Activated CD4-positive, alpha-beta T cell treated with anti-CD3 and anti-CD28 coated beads for 36 hours (primary cell): ENCODE results near the gene EVX1. TPM values are rescaled to one million over a fixed set of nuclear protein-coding genes. Genes with fewer than 3 reads are reported as not detected.

ENCODE experiments used
- ATAC-seq: fragments of 200-7000 bp; cut with Tn5 transposase; one replicate; pipeline ENCODE4 v1.10.0; 2021; ENCODE audit warnings: mild to moderate bottlenecking, moderate library complexity
- CTCF ChIA-PET: fragments of 350-600 bp; sonication (Branson Sonifier 250); formaldehyde crosslinking; loops from one replicate; lab custom pipeline; 2021; ENCODE audit warnings: antibody characterized with exemption; lab: Charles Lee
- POLR2A ChIA-PET: fragments of 350-600 bp; sonication (Branson Sonifier 250); formaldehyde crosslinking; loops from one replicate; lab custom pipeline; 2021; ENCODE audit warnings: antibody characterized with exemption, inconsistent platforms; lab: Charles Lee
- DNase-seq: peaks from one replicate; pipeline ENCODE4 v3.0.0-alpha.2; 2020
- H3K27ac Mint-ChIP-seq: one replicate; pipeline ENCODE4 v1.8.0; 2021; ENCODE audit warnings: mixed read lengths
- H3K27me3 Mint-ChIP-seq: one replicate; pipeline ENCODE4 v1.8.0; 2021; ENCODE audit warnings: mixed read lengths
- H3K36me3 Mint-ChIP-seq: one replicate; pipeline ENCODE4 v1.8.0; 2021; ENCODE audit warnings: low read depth, mixed read lengths
- H3K4me1 Mint-ChIP-seq: one replicate; pipeline ENCODE4 v1.8.0; 2021; ENCODE audit warnings: mixed read lengths
- H3K4me3 Mint-ChIP-seq: one replicate; pipeline ENCODE4 v1.8.0; 2021; ENCODE audit warnings: mild to moderate bottlenecking, moderate library complexity, mixed read lengths
- H3K9me3 Mint-ChIP-seq: one replicate; pipeline ENCODE4 v1.8.0; 2021; ENCODE audit warnings: low read depth, mixed read lengths
- intact Hi-C, 2 experiments: fragments of 100-400 bp; cut with DNase I in 1 of 2; cut with micrococcal nuclease in 1 of 2; formaldehyde crosslinking; loops; one replicate each; pipeline versions ENCODE4 v1.14.2 to v1.15.1; 2022 to 2024; cut with DNase I, micrococcal nuclease
- total RNA-seq, 2 experiments: library from RNA; stranded (reverse); gene quantifications; one replicate each; pipeline ENCODE4 v1.2.3, GENCODE V29; 2021

The EVX1 gene
- total RNA-seq, 2 experiments from 2014 or later: not detected

GRCh38 chr7:27199849-27200760, 42.5 kb upstream of the EVX1 start, which contains the start of gene HOXA13:
Gene HOXA13, minus strand, starts transcription at chr7:27200091. Its CDS starts 14 bp downstream, at chr7:27200077.
- POLR2A ChIA-PET: no interaction called here
- H3K4me3 Mint-ChIP-seq: peak within 1 kb of the TSS; percentile 65

GRCh38 chr7:27200761-27201579, 41.6 kb upstream of the EVX1 start:
- Mint-ChIP-seq H3K27ac (no peak overlapping the region), H3K4me3 (peak overlapping the region; percentile 54), H3K36me3 (no peaks in the 10 kb centered on the region), H3K9me3 (no peaks in the 10 kb centered on the region), H3K4me1 (peaks cover 29% of the 10 kb centered on the region), H3K27me3 (peaks cover 75% of the 10 kb centered on the region)
- ChIA-PET CTCF (interaction anchor here (0.6 to 1.1 kb wide), 2 partner anchors 9 to 335 kb away, joined by 4 to 7 read pairs; no protein-coding TSS in a partner anchor), POLR2A (no interaction called here)
- intact Hi-C loops: loop anchor here in 1 of 2 experiments (2.0 to 5.0 kb wide), 2 partner anchors 14 to 34 kb away; partner anchors contain the start of gene HOXA9
- DNase-seq: no peak
- peak; percentile 44 for ATAC-seq

More at GRCh38 chr7:27199849-27200760, 42.5 kb upstream of the EVX1 start, which contains the start of gene HOXA13:
- Mint-ChIP-seq H3K36me3 (no peaks in the 10 kb centered on the region), H3K27ac (no peak within 1 kb of the TSS), H3K9me3 (no peaks in the 10 kb centered on the region), H3K27me3 (peaks cover 72% of the 10 kb centered on the region), H3K4me1 (peaks cover 22% of the 10 kb centered on the region)
- CTCF ChIA-PET: interaction anchor here (0.7 to 1.1 kb wide), 4 partner anchors 10 to 406 kb away, joined by 3 to 5 read pairs (median 3); no protein-coding TSS in a partner anchor
- DNase-seq (peak; percentile 44), ATAC-seq (peak; percentile 54)
- intact Hi-C loops: loop anchor here (2.0 to 10.0 kb wide), 11 partner anchors 13 to 897 kb away; partner anchors contain the start of genes HIBADH (in 2 of the 2), EVX1 (in 1 of the 2) and HOXA9 (in 1 of the 2)

DNA sequence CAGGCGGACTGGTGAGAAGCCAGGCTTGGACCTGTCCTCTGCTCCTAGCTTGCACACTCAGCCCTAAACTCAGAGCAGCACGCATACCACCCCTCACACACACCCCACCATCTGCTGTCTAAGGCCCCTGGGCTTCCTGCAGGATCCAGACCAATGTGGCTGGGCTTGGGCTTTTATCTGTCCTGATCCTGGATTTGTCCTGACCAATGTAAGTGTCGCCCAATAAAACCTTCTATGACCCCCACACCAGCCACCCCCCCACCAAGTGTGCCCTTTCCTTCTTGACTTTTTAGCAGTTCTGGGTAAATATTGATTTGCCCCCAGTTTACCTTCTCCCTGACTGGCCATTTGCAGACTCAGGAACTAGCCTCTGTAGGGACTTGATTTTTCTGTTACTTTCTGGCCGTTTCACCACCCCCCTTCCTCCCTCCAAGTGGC, 41.0 kb upstream of the EVX1 start:
- Mint-ChIP-seq H3K27me3 (peaks cover 76% of the 10 kb centered on the region), H3K9me3 (no peaks in the 10 kb centered on the region), H3K36me3 (no peaks in the 10 kb centered on the region), H3K27ac (no peak overlapping the region), H3K4me3 (no peak overlapping the region), H3K4me1 (peaks cover 31% of the 10 kb centered on the region)
- DNase-seq: no peak
- ChIA-PET POLR2A (no interaction called here), CTCF (interaction anchor here (0.6 to 1.1 kb wide), 2 partner anchors 8 to 335 kb away, joined by 4 to 7 read pairs; no protein-coding TSS in a partner anchor)
- intact Hi-C loops: loop anchor here in 1 of 2 experiments (2.0 to 5.0 kb wide), 2 partner anchors 15 to 34 kb away; partner anchors contain the start of gene HOXA9
- no peak for ATAC-seq

DNA sequence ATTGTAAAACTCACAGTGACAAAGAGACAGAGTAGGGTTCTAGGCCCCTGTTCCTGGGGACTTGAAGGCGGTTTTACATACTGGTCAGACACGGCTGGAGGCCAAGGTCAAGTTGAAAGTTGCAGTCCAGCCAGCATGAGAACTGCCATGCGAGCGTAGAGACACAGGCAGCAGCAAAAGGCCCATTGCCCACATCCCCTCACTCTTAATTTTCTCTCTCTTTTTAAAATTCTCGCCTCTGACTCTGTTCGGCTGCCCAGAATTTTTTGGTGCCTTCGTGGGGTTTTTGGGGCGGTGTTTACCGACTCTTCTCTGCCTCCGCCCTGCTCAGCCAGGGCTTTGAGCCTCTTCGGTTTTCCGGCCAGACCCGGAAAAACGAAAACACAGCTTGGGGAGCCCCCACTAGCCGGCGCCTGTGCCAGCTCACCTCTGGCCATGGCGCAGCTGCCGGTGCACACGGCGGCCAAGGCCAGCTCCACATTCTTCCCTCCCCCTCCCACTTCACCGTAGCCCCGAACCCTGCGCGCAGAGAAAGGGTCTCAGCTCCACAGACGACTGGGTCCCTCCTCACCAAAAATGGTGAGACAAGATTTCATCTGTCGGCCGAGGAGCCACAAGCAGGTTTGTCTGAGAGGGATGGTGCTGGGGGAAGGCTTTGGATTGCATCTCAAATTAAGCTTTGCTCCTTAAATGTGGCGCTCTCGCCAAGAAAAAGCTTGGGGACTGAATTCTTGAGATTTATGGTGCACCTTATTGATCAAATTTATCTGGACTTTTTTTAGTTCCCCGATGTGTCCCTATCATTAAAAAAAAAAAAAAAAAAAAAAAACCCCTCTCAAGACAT, 40.4 kb upstream of the EVX1 start:
- H3K27ac Mint-ChIP-seq: no peak overlapping the region
- intact Hi-C loops: loop anchor here in 1 of 2 experiments (5.0 kb wide), 1 partner anchor 35 kb away; the partner anchor contains the start of gene HOXA9

GRCh38 chr7:27202862-27203134, 39.8 kb upstream of the EVX1 start:
- H3K27ac Mint-ChIP-seq: no peak overlapping the region
- H3K4me3 Mint-ChIP-seq: no peak overlapping the region
- H3K4me1 Mint-ChIP-seq: peaks cover 31% of the 10 kb centered on the region
- ATAC-seq (no peak), DNase-seq (no peak)
- no peaks in the 10 kb centered on the region for H3K9me3 Mint-ChIP-seq
- intact Hi-C loops: loop anchor here in 1 of 2 experiments (5.0 kb wide), 1 partner anchor 35 kb away; the partner anchor contains the start of gene HOXA9
- H3K27me3 Mint-ChIP-seq: peaks cover 79% of the 10 kb centered on the region
- ChIA-PET CTCF (interaction anchor here (0.7 to 1.4 kb wide), 2 partner anchors 9 to 12 kb away, joined by 3 read pairs; no protein-coding TSS in a partner anchor), POLR2A (interaction anchor here (0.6 kb wide), 2 partner anchors 669 to 1708 kb away, joined by 5 read pairs; no protein-coding TSS in a partner anchor)
- H3K36me3 Mint-ChIP-seq: no peaks in the 10 kb centered on the region

More for the DNA sequence above, 40.4 kb upstream of the EVX1 start:
- CTCF ChIA-PET: interaction anchor here (1.4 kb wide), 1 partner anchor 10 kb away, joined by 3 read pairs; no protein-coding TSS in a partner anchor
- Mint-ChIP-seq H3K4me1 (peaks cover 31% of the 10 kb centered on the region), H3K9me3 (no peaks in the 10 kb centered on the region), H3K4me3 (no peak overlapping the region), H3K27me3 (peaks cover 80% of the 10 kb centered on the region), H3K36me3 (no peaks in the 10 kb centered on the region)
- ATAC-seq (no peak), DNase-seq (no peak)
- POLR2A ChIA-PET: interaction anchor here (0.6 kb wide), 2 partner anchors 669 to 1707 kb away, joined by 5 read pairs; no protein-coding TSS in a partner anchor

GRCh38 chr7:27203365-27203953, 39.1 kb upstream of the EVX1 start:
- Mint-ChIP-seq H3K4me1 (peaks cover 31% of the 10 kb centered on the region), H3K27me3 (peaks cover 76% of the 10 kb centered on the region), H3K27ac (no peak overlapping the region), H3K36me3 (no peaks in the 10 kb centered on the region), H3K9me3 (no peaks in the 10 kb centered on the region), H3K4me3 (no peak overlapping the region)
- CTCF ChIA-PET: interaction anchor here (0.7 to 1.4 kb wide), 2 partner anchors 8 to 12 kb away, joined by 3 read pairs; no protein-coding TSS in a partner anchor
- POLR2A ChIA-PET: no interaction called here
- DNase-seq (no peak), ATAC-seq (no peak)
- intact Hi-C loops: loop anchor here in 1 of 2 experiments (5.0 kb wide), 1 partner anchor 36 kb away; the partner anchor contains the start of gene HOXA9

GRCh38 chr7:27203964-27204594, 38.5 kb upstream of the EVX1 start:
- Mint-ChIP-seq H3K9me3 (no peaks in the 10 kb centered on the region), H3K27me3 (peaks cover 77% of the 10 kb centered on the region), H3K36me3 (no peaks in the 10 kb centered on the region), H3K4me1 (peaks cover 29% of the 10 kb centered on the region), H3K27ac (no peak overlapping the region), H3K4me3 (no peak overlapping the region)
- POLR2A ChIA-PET: no interaction called here
- intact Hi-C loops: loop anchor here (2.0 to 5.0 kb wide), 2 partner anchors 37 to 41 kb away; partner anchors contain the start of gene HOXA9 (in 1 of the 2)
- DNase-seq: no peak
- no peak for ATAC-seq
- CTCF ChIA-PET: interaction anchor here (1.0 to 1.5 kb wide), 4 partner anchors 8 to 44 kb away, joined by 3 to 6 read pairs (median 4); partner anchors contain the start of gene HOXA11

GRCh38 chr7:27204851-27205322, 37.7 kb upstream of the EVX1 start:
- Mint-ChIP-seq H3K36me3 (no peaks in the 10 kb centered on the region), H3K27me3 (peaks cover 79% of the 10 kb centered on the region), H3K27ac (no peak overlapping the region), H3K9me3 (no peaks in the 10 kb centered on the region), H3K4me1 (peaks cover 28% of the 10 kb centered on the region), H3K4me3 (no peak overlapping the region)
- intact Hi-C loops: loop anchor here (2.0 to 5.0 kb wide), 2 partner anchors 38 to 40 kb away; partner anchors contain the start of gene HOXA9 (in 1 of the 2)
- no peak for DNase-seq
- ChIA-PET POLR2A (no interaction called here), CTCF (interaction anchor here (0.8 to 1.5 kb wide), 5 partner anchors 9 to 45 kb away, joined by 3 to 6 read pairs (median 3); partner anchors contain the start of gene HOXA11)
- no peak for ATAC-seq
